ENCODE data around the gene ENPP4. TPM values are rescaled to one million over a fixed set of nuclear protein-coding genes. Genes with fewer than 3 reads are reported as not detected.
"Not testable (repeated sequence)": the region's sequence is repeated elsewhere in the genome, so short reads cannot be mapped to it uniquely, and the experiment has no call there.

The ENPP4 gene
- total RNA-seq, 4 donors from 2014 or later, result 14.3 to 24.0 (median 19.8) TPM

DNA sequence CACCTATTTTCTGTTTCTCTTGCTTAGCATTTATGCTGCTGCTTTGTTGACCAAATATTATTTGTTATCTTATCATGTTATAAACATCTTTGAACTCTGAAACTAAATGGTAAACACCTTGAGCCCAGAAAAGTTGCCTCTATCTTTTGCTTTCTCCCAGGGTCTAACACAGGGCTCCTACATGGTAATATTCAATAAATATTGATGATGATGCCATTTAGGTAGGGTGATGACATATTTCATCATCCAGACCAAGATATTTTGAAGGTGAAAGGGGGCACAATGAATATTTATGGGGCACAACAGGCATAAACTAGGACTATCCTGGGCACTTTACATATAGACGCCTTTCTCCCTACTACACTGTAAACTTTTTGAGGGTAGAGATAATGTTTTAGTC, 11.6 kb upstream of the ENPP4 start:
- in situ Hi-C loops (cut with MboI; ENCODE audit: low pct_ligation_motif_present in 1 of 4, low pct_unique_long_range_greater_than_20kb in 1 of 4, low sequenced_read_pairs in 3 of 4), result no loop called here
- intact Hi-C loops (cut with DNase I; ENCODE audit: low total_unique reads), result no loop called here
- 90 to 95% methylated on average over 1 of the region's 1 CpG for WGBS, 2 donors (ENCODE audit: low coverage in 1 of 2)
- no peaks in the 10 kb centered on the region for H3K27me3 ChIP-seq
- H3K36me3 ChIP-seq, result no peaks in the 10 kb centered on the region
- H3K4me3 ChIP-seq, result no peak overlapping the region
- TF ChIP-seq POLR2AphosphoS5 (IDR thresholded peaks at IDR 0.05) (no peak), EP300 (IDR thresholded peaks at IDR 0.05; ENCODE audit: low read depth) (no peak), POLR2A (IDR thresholded peaks at IDR 0.05) (no peak)
- TF ChIP-seq, protein P1, sequence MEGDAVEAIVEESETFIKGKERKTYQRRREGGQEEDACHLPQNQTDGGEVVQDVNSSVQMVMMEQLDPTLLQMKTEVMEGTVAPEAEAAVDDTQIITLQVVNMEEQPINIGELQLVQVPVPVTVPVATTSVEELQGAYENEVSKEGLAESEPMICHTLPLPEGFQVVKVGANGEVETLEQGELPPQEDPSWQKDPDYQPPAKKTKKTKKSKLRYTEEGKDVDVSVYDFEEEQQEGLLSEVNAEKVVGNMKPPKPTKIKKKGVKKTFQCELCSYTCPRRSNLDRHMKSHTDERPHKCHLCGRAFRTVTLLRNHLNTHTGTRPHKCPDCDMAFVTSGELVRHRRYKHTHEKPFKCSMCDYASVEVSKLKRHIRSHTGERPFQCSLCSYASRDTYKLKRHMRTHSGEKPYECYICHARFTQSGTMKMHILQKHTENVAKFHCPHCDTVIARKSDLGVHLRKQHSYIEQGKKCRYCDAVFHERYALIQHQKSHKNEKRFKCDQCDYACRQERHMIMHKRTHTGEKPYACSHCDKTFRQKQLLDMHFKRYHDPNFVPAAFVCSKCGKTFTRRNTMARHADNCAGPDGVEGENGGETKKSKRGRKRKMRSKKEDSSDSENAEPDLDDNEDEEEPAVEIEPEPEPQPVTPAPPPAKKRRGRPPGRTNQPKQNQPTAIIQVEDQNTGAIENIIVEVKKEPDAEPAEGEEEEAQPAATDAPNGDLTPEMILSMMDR (IDR thresholded peaks at IDR 0.05), result no peak
- no peak for DNase-seq
- H3K4me1 ChIP-seq, result no peaks in the 10 kb centered on the region
- H3K9me3 ChIP-seq, result no peaks in the 10 kb centered on the region
- H3K27ac ChIP-seq, result no peak overlapping the region

- Histone ChIP-seq H3K4me1 (no peaks in the 10 kb centered on the region), H3K36me3 (no peaks in the 10 kb centered on the region), H3K27me3 (no peaks in the 10 kb centered on the region), H3K27ac (no peak overlapping the region), H3K9me3 (no peaks in the 10 kb centered on the region), H3K4me3 (no peak overlapping the region)
- no peak for TF ChIP-seq POLR2AphosphoS5 (IDR thresholded peaks at IDR 0.05)
- TF ChIP-seq EP300 (IDR thresholded peaks at IDR 0.05; ENCODE audit: low read depth), result no peak
- no peak for TF ChIP-seq POLR2A (IDR thresholded peaks at IDR 0.05)
- TF ChIP-seq, protein P1 (IDR thresholded peaks at IDR 0.05), result no peak
- in situ Hi-C loops (cut with MboI; ENCODE audit: low pct_ligation_motif_present in 1 of 4, low pct_unique_long_range_greater_than_20kb in 1 of 4, low sequenced_read_pairs in 3 of 4) (no loop called here), intact Hi-C loops (cut with DNase I; ENCODE audit: low total_unique reads) (no loop called here)
- DNase-seq, result no peak
- WGBS, 2 donors (ENCODE audit: low coverage in 1 of 2), result 87 to 92% methylated on average over 3 of the region's 3 CpGs
Observed at GRCh38 chr6:46118836-46119235, 11.0 kb upstream of the ENPP4 start.

DNA sequence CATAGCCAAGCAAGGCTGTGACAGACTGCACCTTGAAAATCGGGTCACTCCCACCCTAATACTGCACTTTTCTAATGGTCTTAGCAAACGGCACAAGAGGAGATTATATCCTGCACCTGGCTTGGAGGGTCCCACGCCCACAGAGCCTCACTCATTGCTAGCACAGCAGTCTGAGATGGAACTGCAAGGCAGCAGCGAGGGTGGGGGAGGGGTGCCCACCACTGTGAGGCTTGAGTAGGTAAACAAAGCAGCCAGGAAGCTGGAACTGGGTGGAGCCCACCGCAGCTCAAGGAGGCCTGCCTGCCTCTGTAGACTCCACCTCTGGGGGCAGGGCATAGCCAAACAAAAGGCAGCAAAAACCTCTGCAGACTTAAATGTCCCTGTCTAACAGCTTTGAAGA, 10.1 kb upstream of the ENPP4 start:
- H3K4me3 ChIP-seq; DNase-seq; intact Hi-C loops (cut with DNase I; ENCODE audit: low total_unique reads); in situ Hi-C loops (cut with MboI; ENCODE audit: low pct_ligation_motif_present in 1 of 4, low pct_unique_long_range_greater_than_20kb in 1 of 4, low sequenced_read_pairs in 3 of 4); H3K27me3 ChIP-seq; H3K27ac ChIP-seq; H3K36me3 ChIP-seq; H3K4me1 ChIP-seq; H3K9me3 ChIP-seq: not testable (repeated sequence)
- 68% methylated on average over 4 of the region's 5 CpGs; no CpG with 5 or more reads in 1 of the 2 donors for WGBS, 2 donors (ENCODE audit: low coverage in 1 of 2)

DNA sequence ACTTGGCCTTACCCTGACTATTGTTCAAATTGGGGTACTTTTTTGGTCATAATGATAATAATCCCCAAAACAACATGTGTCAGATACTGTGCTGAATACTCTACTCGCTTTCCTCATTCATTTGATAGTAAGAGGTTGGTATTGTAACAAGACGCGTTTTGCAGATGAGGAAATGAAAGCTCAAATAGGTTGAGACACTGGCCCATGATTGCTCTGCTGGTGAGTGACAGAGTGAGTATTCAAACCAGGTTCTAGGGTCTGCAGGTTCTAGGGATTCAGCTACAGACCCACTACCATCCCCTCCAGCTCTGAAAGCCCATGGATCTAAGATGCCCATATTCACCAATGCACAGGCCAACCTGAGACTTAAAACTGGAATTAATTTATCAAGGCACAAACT, 1.3 kb upstream of the ENPP4 start:
- H3K4me1 ChIP-seq, result peaks cover 0 to 23% (median 9%) of the 10 kb centered on the region in 4 donors
- no peak for DNase-seq
- 44 to 59% methylated on average over 3 of the region's 3 CpGs for WGBS, 2 donors (ENCODE audit: low coverage in 1 of 2)
- TF ChIP-seq POLR2A (IDR thresholded peaks at IDR 0.05) (no peak), EP300 (IDR thresholded peaks at IDR 0.05; ENCODE audit: low read depth) (no peak), POLR2AphosphoS5 (IDR thresholded peaks at IDR 0.05) (no peak)
- TF ChIP-seq, protein P1 (IDR thresholded peaks at IDR 0.05), result no peak
- H3K27ac ChIP-seq, result no peak overlapping the region
- no peaks in the 10 kb centered on the region for H3K9me3 ChIP-seq
- H3K36me3 ChIP-seq, result no peaks in the 10 kb centered on the region
- H3K4me3 ChIP-seq, result peak overlapping the region in 1 of 4 donors; percentile 99
- H3K27me3 ChIP-seq, result no peaks in the 10 kb centered on the region
- in situ Hi-C loops (cut with MboI; ENCODE audit: low pct_ligation_motif_present in 1 of 4, low pct_unique_long_range_greater_than_20kb in 1 of 4, low sequenced_read_pairs in 3 of 4), result no loop called here
- intact Hi-C loops (cut with DNase I; ENCODE audit: low total_unique reads), result no loop called here

GRCh38 chr6:46129291-46129628, 529 bp upstream of the ENPP4 start:
- H3K4me1 ChIP-seq, result peaks cover 0 to 23% (median 9%) of the 10 kb centered on the region in 4 donors
- no peaks in the 10 kb centered on the region for H3K36me3 ChIP-seq
- no peaks in the 10 kb centered on the region for H3K9me3 ChIP-seq
- no peak for DNase-seq
- peak overlapping the region; percentile 38 to 99 (median 82) for H3K4me3 ChIP-seq
- no peak for TF ChIP-seq POLR2A (IDR thresholded peaks at IDR 0.05)
- TF ChIP-seq EP300 (IDR thresholded peaks at IDR 0.05; ENCODE audit: low read depth), result no peak
- no peak for TF ChIP-seq POLR2AphosphoS5 (IDR thresholded peaks at IDR 0.05)
- TF ChIP-seq, protein P1 (IDR thresholded peaks at IDR 0.05), result no peak
- in situ Hi-C loops (cut with MboI; ENCODE audit: low pct_ligation_motif_present in 1 of 4, low pct_unique_long_range_greater_than_20kb in 1 of 4, low sequenced_read_pairs in 3 of 4), result no loop called here
- 6 to 14% methylated on average over 3 to 10 of the region's 10 CpGs for WGBS, 2 donors (ENCODE audit: low coverage in 1 of 2)
- H3K27me3 ChIP-seq, result no peaks in the 10 kb centered on the region
- intact Hi-C loops (cut with DNase I; ENCODE audit: low total_unique reads), result no loop called here
- peak overlapping the region; percentile 78 to 94 (median 90) for H3K27ac ChIP-seq

Measured in transverse colon (tissue), 4 donors.